HCT116 (cell line): ENCODE data around the gene LIN54. TPM values are rescaled to one million over a fixed set of nuclear protein-coding genes. Genes with fewer than 3 reads are reported as not detected.

ENCODE experiments used
- ATAC-seq: fragments of 200-7000 bp; cut with Tn5 transposase; 2 replicates; pipeline ENCODE4 v1.9.1; 2020; ENCODE audit warnings: mild to moderate bottlenecking, moderate library complexity
- BruUV-seq: library from RNA; stranded (reverse); fragments of 400-500 nt; replicated peaks from 2 replicates; lab custom pipeline; 2021; lab: Mats Ljungman, UMichigan
- CTCF ChIA-PET: fragments of 300-600 bp; sonication (Branson Sonifier 250); formaldehyde crosslinking; loops from one replicate; lab custom pipeline; 2021; ENCODE audit warnings: antibody characterized with exemption; lab: Charles Lee
- POLR2A ChIA-PET: fragments of 300-600, 350-600 bp; sonication (Branson Sonifier 250); formaldehyde crosslinking; loops from one replicate; lab custom pipeline; 2021; ENCODE audit warnings: antibody characterized with exemption; lab: Charles Lee
- RAD21 ChIA-PET, 2 experiments: fragments of 300-600 bp; sonication (Branson Sonifier 250); formaldehyde crosslinking; loops; one replicate each; lab custom pipeline; 2023; ENCODE audit warnings: low total read pairs in 2 of 2; ENCODE audit not compliant: uncharacterized antibody in 2 of 2, unreplicated experiment in 2 of 2, low non-redundant PET in 1 of 2; lab: Charles Lee
- DNase-seq: peaks from one replicate; pipeline ENCODE4 v3.0.0-alpha.2; 2010; ENCODE audit warnings: low read depth, low spot score
- H2AFZ ChIP-seq: fragments of 200-600 bp; shearing (Covaris generic), sonication (generic); 2 replicates; pipeline ENCODE4 v1.6.1; 2017; ENCODE audit warnings: low read depth, mixed run types, mixed read lengths, antibody characterized with exemption, low read length; ENCODE audit not compliant: poor library complexity, severe bottlenecking
- H3K27ac ChIP-seq: 2 replicates; pipeline ENCODE4 v1.5.1; 2012; ENCODE audit warnings: low read depth, low read length
- H3K27me3 ChIP-seq: fragments of 200-600 bp; sonication (generic); 2 replicates; pipeline ENCODE4 v1.6.1; 2016; ENCODE audit warnings: mixed run types, low read length, mixed read lengths; ENCODE audit not compliant: insufficient read depth
- H3K36me3 ChIP-seq, 2 experiments: fragments of 200-500 bp in 1 of 2; fragments of 200-600 bp in 1 of 2; sonication (Bioruptor generic) in 1 of 2; sonication (generic) in 1 of 2; 2 replicates each; pipeline versions ENCODE4 v1.5.1 to v1.6.1; 2014 to 2016; ENCODE audit warnings: low read length in 2 of 2, inconsistent platforms in 1 of 2, mixed read lengths in 1 of 2, mixed run types in 1 of 2; ENCODE audit not compliant: insufficient read depth in 2 of 2, control insufficient read depth in 1 of 2
- H3K4me1 ChIP-seq, 2 experiments: fragments of 200-600 bp in 1 of 2; sonication (generic) in 1 of 2; 2 replicates each; pipeline versions ENCODE4 v1.5.1 to v1.6.1; 2012 to 2017; ENCODE audit warnings: low read length in 2 of 2, inconsistent platforms in 1 of 2, mild to moderate bottlenecking in 1 of 2, mixed read lengths in 1 of 2, mixed run types in 1 of 2, moderate library complexity in 1 of 2; ENCODE audit not compliant: insufficient read depth in 2 of 2, control insufficient read depth in 1 of 2
- H3K4me2 ChIP-seq: fragments of 200-600 bp; sonication (generic); 2 replicates; pipeline ENCODE4 v1.6.1; 2017; ENCODE audit warnings: mixed run types, low read length, mixed read lengths
- H3K4me3 ChIP-seq, 2 experiments: fragments of 200-600 bp in 1 of 2; sonication (generic) in 1 of 2; replicated peaks in 1 of 2; 2 replicates each; pipeline ENCODE4 v1.5.1; 2011 to 2016; ENCODE audit warnings: low read length in 2 of 2, control low read depth in 1 of 2, low read depth in 1 of 2, mild to moderate bottlenecking in 1 of 2, mixed read lengths in 1 of 2, mixed run types in 1 of 2
- H3K79me2 ChIP-seq: fragments of 200-600 bp; sonication (generic); 2 replicates; pipeline ENCODE4 v1.6.1; 2017; ENCODE audit warnings: mild to moderate bottlenecking, mixed run types, low read length, moderate library complexity, mixed read lengths; ENCODE audit not compliant: insufficient read depth
- H3K9ac ChIP-seq: fragments of 200-600 bp; sonication (generic); 2 replicates; pipeline ENCODE4 v1.6.1; 2016; ENCODE audit warnings: low read length, mixed read lengths
- H3K9me2 ChIP-seq: fragments of 200-600 bp; sonication (generic), shearing (Covaris generic); 2 replicates; pipeline ENCODE4 v1.6.1; 2017; ENCODE audit warnings: mixed run types, mild to moderate bottlenecking, moderate library complexity; ENCODE audit not compliant: insufficient read depth
- H3K9me3 ChIP-seq, 2 experiments: fragments of 200-500 bp in 1 of 2; fragments of 200-600 bp in 1 of 2; sonication (Bioruptor generic) in 1 of 2; sonication (generic) in 1 of 2; 2 replicates each; pipeline ENCODE4 v1.6.1; 2014 to 2017; ENCODE audit warnings: low read length in 2 of 2, mixed read lengths in 2 of 2, inconsistent platforms in 1 of 2, low read depth in 1 of 2, mild to moderate bottlenecking in 1 of 2, mixed run types in 1 of 2, moderate library complexity in 1 of 2; ENCODE audit not compliant: control insufficient read depth in 1 of 2, insufficient read depth in 1 of 2
- H4K20me1 ChIP-seq: fragments of 200-600 bp; sonication (generic), shearing (Covaris generic); 2 replicates; pipeline ENCODE4 v1.6.1; 2017; ENCODE audit warnings: mixed run types, mild to moderate bottlenecking, moderate library complexity; ENCODE audit not compliant: insufficient read depth
- CEBPB ChIP-seq: IDR thresholded peaks from 2 replicates; pipeline ENCODE4 v1.6.1; 2012; ENCODE audit warnings: low read depth
- EGR1 ChIP-seq: IDR thresholded peaks from 2 replicates; pipeline ENCODE4 v1.6.1; 2012; ENCODE audit warnings: low read depth
- ELF1 ChIP-seq: IDR thresholded peaks from 2 replicates; pipeline ENCODE4 v1.6.1; 2012; ENCODE audit warnings: low read depth, borderline replicate concordance
- EZH2 ChIP-seq: fragments of 200-600 bp; sonication (generic); IDR thresholded peaks from 2 replicates; pipeline ENCODE4 v1.6.1; 2017; ENCODE audit warnings: antibody characterized with exemption, mixed run types
- EZH2phosphoT487 ChIP-seq: fragments of 200-600 bp; IDR thresholded peaks from 2 replicates; pipeline ENCODE4 v1.6.1; 2018; ENCODE audit warnings: antibody characterized with exemption, borderline replicate concordance
- JUND ChIP-seq: IDR thresholded peaks from 2 replicates; pipeline ENCODE4 v1.6.1; 2012
- MAX ChIP-seq: IDR thresholded peaks from 2 replicates; pipeline ENCODE4 v1.6.1; 2012
- RAD21 ChIP-seq: IDR thresholded peaks from 2 replicates; pipeline ENCODE4 v1.6.1; 2012; ENCODE audit warnings: low read depth, mild to moderate bottlenecking
- SP1 ChIP-seq: IDR thresholded peaks from 2 replicates; pipeline ENCODE4 v1.6.1; 2012; ENCODE audit warnings: low read depth
- SRF ChIP-seq: IDR thresholded peaks from 2 replicates; pipeline ENCODE4 v1.6.1; 2012; ENCODE audit warnings: low read depth
- ZFX ChIP-seq: fragments of 450-650 bp; IDR thresholded peaks from 2 replicates; pipeline ENCODE4 v1.6.1; 2017
- intact Hi-C: fragments of 100-400 bp; cut with micrococcal nuclease; formaldehyde crosslinking; loops from 2 replicates; pipeline ENCODE4 v1.10.0; 2022
- total RNA-seq: library from RNA; stranded (reverse); gene quantifications from one replicate; pipeline ENCODE4 v1.2.1, GENCODE V29; 2021; ENCODE audit not compliant: unreplicated experiment
- TF ChIP-seq, protein P1 (sequence below), 3 experiments: fragments of 200-600 bp in 1 of 3; sonication (generic) in 1 of 3; IDR thresholded peaks in 2 of 3; conservative IDR thresholded peaks in 1 of 3; 2 replicates each; pipeline ENCODE4 v1.5.1; 2012 to 2017; ENCODE audit warnings: low read depth in 2 of 3, low read length in 2 of 3, antibody characterized with exemption in 1 of 3, borderline replicate concordance in 1 of 3, control low read depth in 1 of 3, mild to moderate bottlenecking in 1 of 3, mixed read lengths in 1 of 3, mixed run types in 1 of 3, moderate library complexity in 1 of 3; ENCODE audit not compliant: insufficient read depth in 1 of 3
- TF ChIP-seq, protein P2 (sequence below): IDR thresholded peaks from 2 replicates; pipeline ENCODE4 v1.6.1; 2011; ENCODE audit warnings: mild to moderate bottlenecking, low read length, moderate library complexity; ENCODE audit not compliant: insufficient replicate concordance; ENCODE audit errors: extremely low read depth

The LIN54 gene
- total RNA-seq, 1 experiment from 2014 or later, result 15.6 TPM

GRCh38 chr4:83040269-83040668 is 29.6 kb upstream of the LIN54 start:
- intact Hi-C loops, result no loop called here
- Histone ChIP-seq H3K79me2 (peaks cover 75% of the 10 kb centered on the region), H3K27ac (no peak overlapping the region), H3K9me3 (no peaks in the 10 kb centered on the region), H3K4me3 (no peak overlapping the region), H2AFZ (no peak overlapping the region), H3K9ac (no peak overlapping the region), H4K20me1 (no peaks in the 10 kb centered on the region), H3K27me3 (no peaks in the 10 kb centered on the region), H3K36me3 (no peaks in the 10 kb centered on the region), H3K4me2 (no peak overlapping the region), H3K9me2 (no peaks in the 10 kb centered on the region), H3K4me1 (peaks cover 5 to 6% of the 10 kb centered on the region in 2 experiments; a peak in 2 of 4 replicates)
- ChIA-PET POLR2A (no interaction called here), RAD21 (no interaction called here), CTCF (no interaction called here)
- TF ChIP-seq CEBPB (no peak), SRF (no peak), SP1 (no peak), EGR1 (no peak)
- TF ChIP-seq, protein P1, sequence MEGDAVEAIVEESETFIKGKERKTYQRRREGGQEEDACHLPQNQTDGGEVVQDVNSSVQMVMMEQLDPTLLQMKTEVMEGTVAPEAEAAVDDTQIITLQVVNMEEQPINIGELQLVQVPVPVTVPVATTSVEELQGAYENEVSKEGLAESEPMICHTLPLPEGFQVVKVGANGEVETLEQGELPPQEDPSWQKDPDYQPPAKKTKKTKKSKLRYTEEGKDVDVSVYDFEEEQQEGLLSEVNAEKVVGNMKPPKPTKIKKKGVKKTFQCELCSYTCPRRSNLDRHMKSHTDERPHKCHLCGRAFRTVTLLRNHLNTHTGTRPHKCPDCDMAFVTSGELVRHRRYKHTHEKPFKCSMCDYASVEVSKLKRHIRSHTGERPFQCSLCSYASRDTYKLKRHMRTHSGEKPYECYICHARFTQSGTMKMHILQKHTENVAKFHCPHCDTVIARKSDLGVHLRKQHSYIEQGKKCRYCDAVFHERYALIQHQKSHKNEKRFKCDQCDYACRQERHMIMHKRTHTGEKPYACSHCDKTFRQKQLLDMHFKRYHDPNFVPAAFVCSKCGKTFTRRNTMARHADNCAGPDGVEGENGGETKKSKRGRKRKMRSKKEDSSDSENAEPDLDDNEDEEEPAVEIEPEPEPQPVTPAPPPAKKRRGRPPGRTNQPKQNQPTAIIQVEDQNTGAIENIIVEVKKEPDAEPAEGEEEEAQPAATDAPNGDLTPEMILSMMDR (IDR thresholded peaks at IDR 0.05 in 2 of 3, conservative IDR thresholded peaks at IDR 0.05 in 1 of 3; ENCODE audit: borderline replicate concordance in 1 of 3, insufficient read depth in 1 of 3, low read depth in 2 of 3, low read length in 2 of 3), result 0 out of 6 replicates have a peak, but pooled peaks of 2 of the 3 experiments have one; percentile 17 to 24
- ATAC-seq (no peak), DNase-seq (no peak)
- BruUV-seq, result no TSS peak

GRCh38 chr4:83036991-83037665 is 26.5 kb upstream of the LIN54 start:
- no peak for ATAC-seq
- intact Hi-C loops, result no loop called here
- no peak for TF ChIP-seq ELF1
- no peak for TF ChIP-seq EZH2
- no peak for TF ChIP-seq RAD21
- no peak for TF ChIP-seq EZH2phosphoT487
- TF ChIP-seq ZFX, result no peak
- no peak for TF ChIP-seq SRF
- TF ChIP-seq MAX, result no peak
- TF ChIP-seq EGR1, result no peak
- TF ChIP-seq, protein P2, sequence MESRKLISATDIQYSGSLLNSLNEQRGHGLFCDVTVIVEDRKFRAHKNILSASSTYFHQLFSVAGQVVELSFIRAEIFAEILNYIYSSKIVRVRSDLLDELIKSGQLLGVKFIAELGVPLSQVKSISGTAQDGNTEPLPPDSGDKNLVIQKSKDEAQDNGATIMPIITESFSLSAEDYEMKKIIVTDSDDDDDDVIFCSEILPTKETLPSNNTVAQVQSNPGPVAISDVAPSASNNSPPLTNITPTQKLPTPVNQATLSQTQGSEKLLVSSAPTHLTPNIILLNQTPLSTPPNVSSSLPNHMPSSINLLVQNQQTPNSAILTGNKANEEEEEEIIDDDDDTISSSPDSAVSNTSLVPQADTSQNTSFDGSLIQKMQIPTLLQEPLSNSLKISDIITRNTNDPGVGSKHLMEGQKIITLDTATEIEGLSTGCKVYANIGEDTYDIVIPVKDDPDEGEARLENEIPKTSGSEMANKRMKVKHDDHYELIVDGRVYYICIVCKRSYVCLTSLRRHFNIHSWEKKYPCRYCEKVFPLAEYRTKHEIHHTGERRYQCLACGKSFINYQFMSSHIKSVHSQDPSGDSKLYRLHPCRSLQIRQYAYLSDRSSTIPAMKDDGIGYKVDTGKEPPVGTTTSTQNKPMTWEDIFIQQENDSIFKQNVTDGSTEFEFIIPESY, result no peak
- no peak for TF ChIP-seq JUND
- no peak overlapping the region for H3K4me2 ChIP-seq
- no peak overlapping the region for H3K9ac ChIP-seq
- ChIA-PET POLR2A (no interaction called here), CTCF (no interaction called here), RAD21 (no interaction called here)
- no peak for DNase-seq
- no peaks in the 10 kb centered on the region for H3K9me3 ChIP-seq
- peaks cover 3 to 13% of the 10 kb centered on the region in 2 experiments; a peak in 2 of 4 replicates for H3K4me1 ChIP-seq
- no TSS peak for BruUV-seq
- H3K27me3 ChIP-seq, result no peaks in the 10 kb centered on the region
- H2AFZ ChIP-seq, result no peak overlapping the region
- no peak overlapping the region for H3K27ac ChIP-seq
- no peaks in the 10 kb centered on the region for H4K20me1 ChIP-seq
- no peaks in the 10 kb centered on the region for H3K9me2 ChIP-seq
- H3K4me3 ChIP-seq, result no peak overlapping the region
- no peaks in the 10 kb centered on the region for H3K36me3 ChIP-seq
- H3K79me2 ChIP-seq, result peaks cover 63% of the 10 kb centered on the region
